ENCODE measurements around the gene TARS1. TPM values are rescaled to one million over a fixed set of nuclear protein-coding genes. Genes with fewer than 3 reads are reported as not detected.

Gene TARS1
- total RNA-seq, 4 donors from 2014 or later, result 62.8 to 77.6 (median 69.8) TPM

DNA sequence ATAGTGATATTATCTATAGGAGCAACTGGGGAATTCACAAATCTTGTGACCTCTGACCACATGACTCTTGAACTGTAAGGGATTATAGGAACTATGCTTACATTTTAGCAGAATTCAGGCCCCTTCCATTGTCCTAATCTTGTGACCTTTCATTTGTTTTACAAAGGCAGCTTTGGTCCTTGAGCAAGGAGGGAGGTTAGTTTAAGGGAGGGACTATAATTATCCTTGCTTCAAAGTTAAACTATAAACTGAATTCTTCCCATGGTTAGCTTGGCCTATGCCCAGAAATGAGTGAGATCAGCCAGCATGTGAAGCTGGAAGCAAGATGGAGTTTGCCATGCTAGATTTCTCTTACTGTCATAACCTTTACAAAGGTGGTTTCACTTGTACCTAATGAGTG lies 51.2 kb downstream of the TARS1 start:
- no peak for DNase-seq
- no peak overlapping the region for H3K27ac ChIP-seq
- peaks cover 0 to 9% of the 10 kb centered on the region in 2 donors for H3K4me1 ChIP-seq
- no peak for TF ChIP-seq POLR2A (IDR thresholded peaks at IDR 0.05)
- TF ChIP-seq, protein P1, sequence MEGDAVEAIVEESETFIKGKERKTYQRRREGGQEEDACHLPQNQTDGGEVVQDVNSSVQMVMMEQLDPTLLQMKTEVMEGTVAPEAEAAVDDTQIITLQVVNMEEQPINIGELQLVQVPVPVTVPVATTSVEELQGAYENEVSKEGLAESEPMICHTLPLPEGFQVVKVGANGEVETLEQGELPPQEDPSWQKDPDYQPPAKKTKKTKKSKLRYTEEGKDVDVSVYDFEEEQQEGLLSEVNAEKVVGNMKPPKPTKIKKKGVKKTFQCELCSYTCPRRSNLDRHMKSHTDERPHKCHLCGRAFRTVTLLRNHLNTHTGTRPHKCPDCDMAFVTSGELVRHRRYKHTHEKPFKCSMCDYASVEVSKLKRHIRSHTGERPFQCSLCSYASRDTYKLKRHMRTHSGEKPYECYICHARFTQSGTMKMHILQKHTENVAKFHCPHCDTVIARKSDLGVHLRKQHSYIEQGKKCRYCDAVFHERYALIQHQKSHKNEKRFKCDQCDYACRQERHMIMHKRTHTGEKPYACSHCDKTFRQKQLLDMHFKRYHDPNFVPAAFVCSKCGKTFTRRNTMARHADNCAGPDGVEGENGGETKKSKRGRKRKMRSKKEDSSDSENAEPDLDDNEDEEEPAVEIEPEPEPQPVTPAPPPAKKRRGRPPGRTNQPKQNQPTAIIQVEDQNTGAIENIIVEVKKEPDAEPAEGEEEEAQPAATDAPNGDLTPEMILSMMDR (IDR thresholded peaks at IDR 0.05 in 4 of 5, conservative IDR thresholded peaks at IDR 0.05 in 1 of 5), result no peak
- no peak for ATAC-seq
- in situ Hi-C loops (cut with MboI; ENCODE audit: low sequenced_read_pairs in 4 of 4), result no loop called here
- H3K9me3 ChIP-seq, result no peaks in the 10 kb centered on the region
- no peaks in the 10 kb centered on the region for H3K36me3 ChIP-seq
- intact Hi-C loops (cut with DNase I; ENCODE audit: low total_unique reads), result no loop called here
- no peak overlapping the region for H3K4me3 ChIP-seq
- H3K27me3 ChIP-seq, result no peaks in the 10 kb centered on the region

- peaks cover 0 to 9% of the 10 kb centered on the region in 2 donors for H3K4me1 ChIP-seq
- in situ Hi-C loops (cut with MboI; ENCODE audit: low sequenced_read_pairs in 4 of 4), result no loop called here
- no peaks in the 10 kb centered on the region for H3K27me3 ChIP-seq
- ATAC-seq (no peak), DNase-seq (no peak)
- TF ChIP-seq, protein P1 (IDR thresholded peaks at IDR 0.05 in 4 of 5, conservative IDR thresholded peaks at IDR 0.05 in 1 of 5), result no peak
- intact Hi-C loops (cut with DNase I; ENCODE audit: low total_unique reads), result no loop called here
- no peaks in the 10 kb centered on the region for H3K9me3 ChIP-seq
- no peak overlapping the region for H3K27ac ChIP-seq
- H3K36me3 ChIP-seq, result no peaks in the 10 kb centered on the region
- H3K4me3 ChIP-seq, result no peak overlapping the region
These were observed 53.7 kb downstream of the TARS1 start for GRCh38 chr5:33494466-33494865.

GRCh38 chr5:33501260-33501659 lies 60.5 kb downstream of the TARS1 start:
- intact Hi-C loops (cut with DNase I; ENCODE audit: low total_unique reads), result no loop called here
- no peaks in the 10 kb centered on the region for H3K4me1 ChIP-seq
- no peak overlapping the region for H3K27ac ChIP-seq
- in situ Hi-C loops (cut with MboI; ENCODE audit: low sequenced_read_pairs in 4 of 4), result no loop called here
- no peak for ATAC-seq
- no peaks in the 10 kb centered on the region for H3K36me3 ChIP-seq
- no peak overlapping the region for H3K4me3 ChIP-seq
- H3K27me3 ChIP-seq, result no peaks in the 10 kb centered on the region
- H3K9me3 ChIP-seq, result no peaks in the 10 kb centered on the region
- no peak for DNase-seq
- TF ChIP-seq, protein P1 (IDR thresholded peaks at IDR 0.05 in 4 of 5, conservative IDR thresholded peaks at IDR 0.05 in 1 of 5), result no peak
- no peak for TF ChIP-seq POLR2A (IDR thresholded peaks at IDR 0.05)

DNA sequence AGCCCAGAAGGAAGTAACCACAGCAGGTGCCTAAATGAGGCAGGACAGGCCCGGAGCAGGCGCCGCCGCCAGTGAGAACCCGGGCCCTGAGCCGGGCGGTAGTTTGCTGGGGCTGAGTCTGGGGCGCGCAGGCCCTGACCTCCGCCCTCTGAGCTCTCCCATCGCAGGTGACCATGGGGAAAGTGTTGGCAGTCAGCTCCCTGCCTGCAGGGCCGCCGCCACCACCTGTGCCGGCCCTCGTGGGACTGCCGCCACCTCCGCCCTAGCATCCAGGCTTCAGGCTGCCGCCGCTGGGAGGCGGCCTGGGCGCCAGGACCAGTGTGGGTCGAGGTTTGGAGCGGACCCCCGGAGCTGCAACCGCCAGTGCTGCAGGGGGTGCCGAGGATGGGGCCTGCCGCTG lies 61.1 kb downstream of the TARS1 start:
- ATAC-seq (no peak), DNase-seq (no peak)
- no peaks in the 10 kb centered on the region for H3K27me3 ChIP-seq
- in situ Hi-C loops (cut with MboI; ENCODE audit: low sequenced_read_pairs in 4 of 4), result no loop called here
- no peaks in the 10 kb centered on the region for H3K4me1 ChIP-seq
- no peaks in the 10 kb centered on the region for H3K9me3 ChIP-seq
- no peak for TF ChIP-seq POLR2A (IDR thresholded peaks at IDR 0.05)
- TF ChIP-seq, protein P1 (IDR thresholded peaks at IDR 0.05 in 4 of 5, conservative IDR thresholded peaks at IDR 0.05 in 1 of 5), result no peak
- no peak overlapping the region for H3K4me3 ChIP-seq
- H3K36me3 ChIP-seq, result no peaks in the 10 kb centered on the region
- H3K27ac ChIP-seq, result no peak overlapping the region
- intact Hi-C loops (cut with DNase I; ENCODE audit: low total_unique reads), result no loop called here

DNA sequence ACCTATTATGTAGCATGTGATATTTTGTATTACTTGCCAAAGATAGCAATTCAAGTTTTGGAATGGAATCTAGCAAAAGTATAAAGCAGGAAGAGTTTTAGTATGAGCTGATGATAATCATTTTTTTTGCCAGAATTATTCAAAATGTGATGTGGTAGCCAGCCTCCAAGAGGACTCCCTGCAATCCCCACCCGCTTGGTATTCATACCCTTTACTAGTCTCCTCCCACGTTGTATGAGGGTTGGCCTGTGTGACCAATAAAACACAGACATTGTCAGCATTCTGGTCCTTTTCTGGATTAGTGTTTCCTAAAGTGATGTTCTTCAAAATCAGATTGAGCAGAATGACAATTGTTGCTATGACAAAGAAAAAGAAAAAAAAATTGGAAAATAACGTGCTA lies 63.8 kb downstream of the TARS1 start:
- no peak for TF ChIP-seq POLR2A (IDR thresholded peaks at IDR 0.05)
- TF ChIP-seq, protein P1 (IDR thresholded peaks at IDR 0.05 in 4 of 5, conservative IDR thresholded peaks at IDR 0.05 in 1 of 5), result no peak
- Histone ChIP-seq H3K9me3 (no peaks in the 10 kb centered on the region), H3K4me1 (no peaks in the 10 kb centered on the region), H3K27me3 (no peaks in the 10 kb centered on the region), H3K4me3 (no peak overlapping the region), H3K27ac (no peak overlapping the region), H3K36me3 (no peaks in the 10 kb centered on the region)
- DNase-seq (no peak), ATAC-seq (no peak)
- intact Hi-C loops (cut with DNase I; ENCODE audit: low total_unique reads) (no loop called here), in situ Hi-C loops (cut with MboI; ENCODE audit: low sequenced_read_pairs in 4 of 4) (no loop called here)

All from gastrocnemius medialis (tissue), 4 donors.